WTC11 (cell line): ENCODE results near the gene NFIA. TPM values are rescaled to one million over a fixed set of nuclear protein-coding genes. Genes with fewer than 3 reads are reported as not detected.
A peak's percentile ranks its signal among the peaks of the same experiment; 100 is the strongest.

Experiments used
- ATAC-seq: fragments of 200-7000 bp; cut with Tn5 transposase; 2 replicates; pipeline ENCODE4 v1.10.0; 2021; ENCODE audit warnings: mild to moderate bottlenecking, moderate library complexity
- CTCF ChIA-PET: fragments of 300-600 bp; sonication (Branson Sonifier 250); formaldehyde crosslinking; loops from one replicate; lab custom pipeline; 2021; ENCODE audit warnings: antibody characterized with exemption; lab: Charles Lee
- POLR2A ChIA-PET: fragments of 350-600 bp; sonication (Branson Sonifier 250); formaldehyde crosslinking; loops from one replicate; lab custom pipeline; 2021; ENCODE audit warnings: antibody characterized with exemption; lab: Charles Lee
- DNase-seq: peaks from one replicate; pipeline ENCODE4 v3.0.0; 2021; ENCODE audit warnings: low spot score
- H3K27ac Mint-ChIP-seq: 2 replicates; pipeline ENCODE4 v1.8.0; 2021; ENCODE audit warnings: mixed read lengths
- H3K27me3 Mint-ChIP-seq: 2 replicates; pipeline ENCODE4 v1.8.0; 2021; ENCODE audit warnings: low read depth, mild to moderate bottlenecking, moderate library complexity, mixed read lengths
- H3K36me3 Mint-ChIP-seq: 2 replicates; pipeline ENCODE4 v1.8.0; 2021; ENCODE audit warnings: mixed read lengths
- H3K4me1 Mint-ChIP-seq: 2 replicates; pipeline ENCODE4 v1.8.0; 2022; ENCODE audit warnings: mixed read lengths
- H3K4me3 Mint-ChIP-seq: 2 replicates; pipeline ENCODE4 v1.8.0; 2021; ENCODE audit warnings: mild to moderate bottlenecking, moderate library complexity, mixed read lengths
- H3K9me3 Mint-ChIP-seq: 2 replicates; pipeline ENCODE4 v1.8.0; 2021; ENCODE audit warnings: mixed read lengths
- ETV6 ChIP-seq: sonication (generic); formaldehyde crosslinking; IDR thresholded peaks from 2 replicates; pipeline ENCODE4 v1.8.1; 2022; ENCODE audit warnings: mild to moderate bottlenecking, missing genetic modification reagents
- NR1H2 ChIP-seq: sonication (generic); formaldehyde crosslinking; IDR thresholded peaks from 2 replicates; pipeline ENCODE4 v1.9.0; 2021; ENCODE audit warnings: mild to moderate bottlenecking, moderate library complexity, missing genetic modification reagents
- NR2C2 ChIP-seq: sonication (generic); formaldehyde crosslinking; IDR thresholded peaks from 2 replicates; pipeline ENCODE4 v1.8.0; 2022; ENCODE audit warnings: mild to moderate bottlenecking, missing genetic modification reagents
- ZNF232 ChIP-seq: sonication (generic); formaldehyde crosslinking; IDR thresholded peaks from 2 replicates; pipeline ENCODE4 v1.8.0; 2022; ENCODE audit warnings: mild to moderate bottlenecking, missing genetic modification reagents
- ZNF396 ChIP-seq: fragments of 250-450 bp; sonication (Bioruptor Pico); IDR thresholded peaks from 2 replicates; pipeline ENCODE4 v1.8.0; 2021; ENCODE audit warnings: mild to moderate bottlenecking, moderate library complexity, borderline replicate concordance
- total RNA-seq: library from RNA; stranded (reverse); gene quantifications from 3 replicates; pipeline ENCODE4 v1.2.3, GENCODE V29; 2021
- TF ChIP-seq, protein P1 (sequence below): sonication (generic); formaldehyde crosslinking; IDR thresholded peaks from 2 replicates; pipeline ENCODE4 v1.8.1; 2022; ENCODE audit warnings: low read depth, missing genetic modification reagents, borderline replicate concordance
- TF ChIP-seq, protein P2 (sequence below): fragments of 250-450 bp; sonication (Bioruptor Pico); IDR thresholded peaks from 2 replicates; pipeline ENCODE4 v2.1.2; 2022; ENCODE audit warnings: mild to moderate bottlenecking, moderate library complexity
- TF ChIP-seq, protein P3 (sequence below): sonication (generic); formaldehyde crosslinking; IDR thresholded peaks from 2 replicates; pipeline ENCODE4 v1.8.1; 2022; ENCODE audit warnings: mild to moderate bottlenecking, moderate library complexity, missing genetic modification reagents
- TF ChIP-seq, protein P4 (sequence below): sonication (generic); formaldehyde crosslinking; IDR thresholded peaks from 2 replicates; pipeline ENCODE4 v1.8.1; 2022; ENCODE audit warnings: mild to moderate bottlenecking, missing genetic modification reagents, moderate library complexity, borderline replicate concordance
- TF ChIP-seq, protein P5 (sequence below): sonication (generic); formaldehyde crosslinking; IDR thresholded peaks from 2 replicates; pipeline ENCODE4 v1.8.0; 2023; ENCODE audit warnings: missing genetic modification reagents, mild to moderate bottlenecking, borderline replicate concordance
- TF ChIP-seq, protein P6 (sequence below): sonication (generic); formaldehyde crosslinking; IDR thresholded peaks from 2 replicates; pipeline ENCODE4 v1.8.1; 2023; ENCODE audit warnings: mild to moderate bottlenecking, missing genetic modification reagents, borderline replicate concordance
- TF ChIP-seq, protein P7 (sequence below): sonication (generic); formaldehyde crosslinking; IDR thresholded peaks from 2 replicates; pipeline ENCODE4 v1.8.1; 2022; ENCODE audit warnings: missing genetic modification reagents, borderline replicate concordance
- TF ChIP-seq, protein P8 (sequence below): sonication (generic); formaldehyde crosslinking; IDR thresholded peaks from 2 replicates; pipeline ENCODE4 v1.8.1; 2023; ENCODE audit warnings: mild to moderate bottlenecking, missing genetic modification reagents

NFIA gene
- total RNA-seq, 1 experiment from 2014 or later: 16.7 TPM

DNA sequence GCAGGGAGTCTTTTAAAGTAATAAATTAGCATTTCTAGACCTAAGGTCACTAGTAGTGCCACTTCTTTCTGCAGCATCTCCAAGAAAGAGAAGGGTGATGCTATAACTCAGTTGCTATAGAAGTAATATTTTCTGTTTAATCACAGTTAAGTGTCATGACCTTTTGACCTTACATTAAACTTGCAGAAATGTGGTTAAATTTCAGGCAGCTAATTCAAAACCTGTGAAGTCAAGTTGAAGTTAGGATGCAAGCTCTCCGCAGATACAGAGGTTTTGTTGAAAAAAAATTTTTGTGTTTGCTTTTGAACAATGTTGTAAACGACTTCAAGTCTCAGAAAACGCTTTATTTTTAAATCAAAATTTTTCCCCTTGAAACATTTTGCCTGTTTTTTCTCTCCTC lies 193.9 kb downstream of the NFIA start (continued):
- TF ChIP-seq, protein P1, sequence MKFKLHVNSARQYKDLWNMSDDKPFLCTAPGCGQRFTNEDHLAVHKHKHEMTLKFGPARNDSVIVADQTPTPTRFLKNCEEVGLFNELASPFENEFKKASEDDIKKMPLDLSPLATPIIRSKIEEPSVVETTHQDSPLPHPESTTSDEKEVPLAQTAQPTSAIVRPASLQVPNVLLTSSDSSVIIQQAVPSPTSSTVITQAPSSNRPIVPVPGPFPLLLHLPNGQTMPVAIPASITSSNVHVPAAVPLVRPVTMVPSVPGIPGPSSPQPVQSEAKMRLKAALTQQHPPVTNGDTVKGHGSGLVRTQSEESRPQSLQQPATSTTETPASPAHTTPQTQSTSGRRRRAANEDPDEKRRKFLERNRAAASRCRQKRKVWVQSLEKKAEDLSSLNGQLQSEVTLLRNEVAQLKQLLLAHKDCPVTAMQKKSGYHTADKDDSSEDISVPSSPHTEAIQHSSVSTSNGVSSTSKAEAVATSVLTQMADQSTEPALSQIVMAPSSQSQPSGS (CRISPR knock-in tag): no peak
- TF ChIP-seq ZNF232 (CRISPR knock-in tag): no peak

DNA sequence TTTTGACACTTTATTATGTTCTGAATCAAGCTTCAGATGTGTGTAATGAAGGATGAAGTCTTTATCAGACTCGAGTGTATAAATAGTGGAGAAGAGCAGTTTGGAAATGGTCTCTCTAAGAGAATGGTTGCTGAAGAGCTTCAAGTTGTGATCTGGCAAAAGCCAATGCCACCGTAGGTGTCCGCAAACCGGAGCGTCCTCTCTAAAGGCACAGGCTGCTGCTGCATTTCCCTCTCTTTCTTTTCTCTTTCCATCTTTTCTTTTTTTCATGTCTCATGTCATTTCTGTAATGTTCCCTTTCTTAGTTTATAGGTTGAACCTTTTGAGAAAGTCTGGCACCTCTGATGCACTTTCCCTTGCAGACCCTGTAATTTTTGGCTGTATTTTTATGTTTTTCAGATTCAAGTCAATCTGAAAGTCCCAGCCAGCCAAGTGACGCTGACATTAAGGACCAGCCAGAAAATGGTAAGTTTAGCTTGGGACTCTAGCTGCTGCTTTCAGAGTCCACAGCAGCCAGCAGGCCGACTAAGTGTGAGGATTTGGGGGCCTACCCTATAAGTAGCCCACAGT lies 194.8 kb downstream of the NFIA start:
- peak; percentile 44 for ATAC-seq
- CTCF ChIA-PET: interaction anchor here (1.2 to 1.3 kb wide), 2 partner anchors 8 to 60 kb away, joined by 4 read pairs; no protein-coding TSS in a partner anchor
- POLR2A ChIA-PET: interaction anchor here (1.3 kb wide), 1 partner anchor 11 kb away, joined by 3 read pairs; no protein-coding TSS in a partner anchor
- TF ChIP-seq NR2C2 (CRISPR knock-in tag) (no peak), ZNF396 (CRISPR knock-in tag) (no peak), ETV6 (CRISPR knock-in tag) (no peak), NR1H2 (no peak)
- TF ChIP-seq, protein P2, sequence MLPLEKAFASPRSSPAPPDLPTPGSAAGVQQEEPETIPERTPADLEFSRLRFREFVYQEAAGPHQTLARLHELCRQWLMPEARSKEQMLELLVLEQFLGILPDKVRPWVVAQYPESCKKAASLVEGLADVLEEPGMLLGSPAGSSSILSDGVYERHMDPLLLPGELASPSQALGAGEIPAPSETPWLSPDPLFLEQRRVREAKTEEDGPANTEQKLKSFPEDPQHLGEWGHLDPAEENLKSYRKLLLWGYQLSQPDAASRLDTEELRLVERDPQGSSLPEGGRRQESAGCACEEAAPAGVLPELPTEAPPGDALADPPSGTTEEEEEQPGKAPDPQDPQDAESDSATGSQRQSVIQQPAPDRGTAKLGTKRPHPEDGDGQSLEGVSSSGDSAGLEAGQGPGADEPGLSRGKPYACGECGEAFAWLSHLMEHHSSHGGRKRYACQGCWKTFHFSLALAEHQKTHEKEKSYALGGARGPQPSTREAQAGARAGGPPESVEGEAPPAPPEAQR (CRISPR knock-in tag): no peak
- TF ChIP-seq, protein P3, sequence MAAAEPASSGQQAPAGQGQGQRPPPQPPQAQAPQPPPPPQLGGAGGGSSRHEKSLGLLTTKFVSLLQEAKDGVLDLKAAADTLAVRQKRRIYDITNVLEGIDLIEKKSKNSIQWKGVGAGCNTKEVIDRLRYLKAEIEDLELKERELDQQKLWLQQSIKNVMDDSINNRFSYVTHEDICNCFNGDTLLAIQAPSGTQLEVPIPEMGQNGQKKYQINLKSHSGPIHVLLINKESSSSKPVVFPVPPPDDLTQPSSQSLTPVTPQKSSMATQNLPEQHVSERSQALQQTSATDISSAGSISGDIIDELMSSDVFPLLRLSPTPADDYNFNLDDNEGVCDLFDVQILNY: no peak
- TF ChIP-seq, protein P4, sequence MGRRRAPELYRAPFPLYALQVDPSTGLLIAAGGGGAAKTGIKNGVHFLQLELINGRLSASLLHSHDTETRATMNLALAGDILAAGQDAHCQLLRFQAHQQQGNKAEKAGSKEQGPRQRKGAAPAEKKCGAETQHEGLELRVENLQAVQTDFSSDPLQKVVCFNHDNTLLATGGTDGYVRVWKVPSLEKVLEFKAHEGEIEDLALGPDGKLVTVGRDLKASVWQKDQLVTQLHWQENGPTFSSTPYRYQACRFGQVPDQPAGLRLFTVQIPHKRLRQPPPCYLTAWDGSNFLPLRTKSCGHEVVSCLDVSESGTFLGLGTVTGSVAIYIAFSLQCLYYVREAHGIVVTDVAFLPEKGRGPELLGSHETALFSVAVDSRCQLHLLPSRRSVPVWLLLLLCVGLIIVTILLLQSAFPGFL (CRISPR knock-in tag): no peak
- TF ChIP-seq, protein P5, sequence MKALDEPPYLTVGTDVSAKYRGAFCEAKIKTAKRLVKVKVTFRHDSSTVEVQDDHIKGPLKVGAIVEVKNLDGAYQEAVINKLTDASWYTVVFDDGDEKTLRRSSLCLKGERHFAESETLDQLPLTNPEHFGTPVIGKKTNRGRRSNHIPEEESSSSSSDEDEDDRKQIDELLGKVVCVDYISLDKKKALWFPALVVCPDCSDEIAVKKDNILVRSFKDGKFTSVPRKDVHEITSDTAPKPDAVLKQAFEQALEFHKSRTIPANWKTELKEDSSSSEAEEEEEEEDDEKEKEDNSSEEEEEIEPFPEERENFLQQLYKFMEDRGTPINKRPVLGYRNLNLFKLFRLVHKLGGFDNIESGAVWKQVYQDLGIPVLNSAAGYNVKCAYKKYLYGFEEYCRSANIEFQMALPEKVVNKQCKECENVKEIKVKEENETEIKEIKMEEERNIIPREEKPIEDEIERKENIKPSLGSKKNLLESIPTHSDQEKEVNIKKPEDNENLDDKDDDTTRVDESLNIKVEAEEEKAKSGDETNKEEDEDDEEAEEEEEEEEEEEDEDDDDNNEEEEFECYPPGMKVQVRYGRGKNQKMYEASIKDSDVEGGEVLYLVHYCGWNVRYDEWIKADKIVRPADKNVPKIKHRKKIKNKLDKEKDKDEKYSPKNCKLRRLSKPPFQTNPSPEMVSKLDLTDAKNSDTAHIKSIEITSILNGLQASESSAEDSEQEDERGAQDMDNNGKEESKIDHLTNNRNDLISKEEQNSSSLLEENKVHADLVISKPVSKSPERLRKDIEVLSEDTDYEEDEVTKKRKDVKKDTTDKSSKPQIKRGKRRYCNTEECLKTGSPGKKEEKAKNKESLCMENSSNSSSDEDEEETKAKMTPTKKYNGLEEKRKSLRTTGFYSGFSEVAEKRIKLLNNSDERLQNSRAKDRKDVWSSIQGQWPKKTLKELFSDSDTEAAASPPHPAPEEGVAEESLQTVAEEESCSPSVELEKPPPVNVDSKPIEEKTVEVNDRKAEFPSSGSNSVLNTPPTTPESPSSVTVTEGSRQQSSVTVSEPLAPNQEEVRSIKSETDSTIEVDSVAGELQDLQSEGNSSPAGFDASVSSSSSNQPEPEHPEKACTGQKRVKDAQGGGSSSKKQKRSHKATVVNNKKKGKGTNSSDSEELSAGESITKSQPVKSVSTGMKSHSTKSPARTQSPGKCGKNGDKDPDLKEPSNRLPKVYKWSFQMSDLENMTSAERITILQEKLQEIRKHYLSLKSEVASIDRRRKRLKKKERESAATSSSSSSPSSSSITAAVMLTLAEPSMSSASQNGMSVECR (CRISPR knock-in tag): no peak
- TF ChIP-seq, protein P1 (CRISPR knock-in tag): no peak
- TF ChIP-seq, protein P6, sequence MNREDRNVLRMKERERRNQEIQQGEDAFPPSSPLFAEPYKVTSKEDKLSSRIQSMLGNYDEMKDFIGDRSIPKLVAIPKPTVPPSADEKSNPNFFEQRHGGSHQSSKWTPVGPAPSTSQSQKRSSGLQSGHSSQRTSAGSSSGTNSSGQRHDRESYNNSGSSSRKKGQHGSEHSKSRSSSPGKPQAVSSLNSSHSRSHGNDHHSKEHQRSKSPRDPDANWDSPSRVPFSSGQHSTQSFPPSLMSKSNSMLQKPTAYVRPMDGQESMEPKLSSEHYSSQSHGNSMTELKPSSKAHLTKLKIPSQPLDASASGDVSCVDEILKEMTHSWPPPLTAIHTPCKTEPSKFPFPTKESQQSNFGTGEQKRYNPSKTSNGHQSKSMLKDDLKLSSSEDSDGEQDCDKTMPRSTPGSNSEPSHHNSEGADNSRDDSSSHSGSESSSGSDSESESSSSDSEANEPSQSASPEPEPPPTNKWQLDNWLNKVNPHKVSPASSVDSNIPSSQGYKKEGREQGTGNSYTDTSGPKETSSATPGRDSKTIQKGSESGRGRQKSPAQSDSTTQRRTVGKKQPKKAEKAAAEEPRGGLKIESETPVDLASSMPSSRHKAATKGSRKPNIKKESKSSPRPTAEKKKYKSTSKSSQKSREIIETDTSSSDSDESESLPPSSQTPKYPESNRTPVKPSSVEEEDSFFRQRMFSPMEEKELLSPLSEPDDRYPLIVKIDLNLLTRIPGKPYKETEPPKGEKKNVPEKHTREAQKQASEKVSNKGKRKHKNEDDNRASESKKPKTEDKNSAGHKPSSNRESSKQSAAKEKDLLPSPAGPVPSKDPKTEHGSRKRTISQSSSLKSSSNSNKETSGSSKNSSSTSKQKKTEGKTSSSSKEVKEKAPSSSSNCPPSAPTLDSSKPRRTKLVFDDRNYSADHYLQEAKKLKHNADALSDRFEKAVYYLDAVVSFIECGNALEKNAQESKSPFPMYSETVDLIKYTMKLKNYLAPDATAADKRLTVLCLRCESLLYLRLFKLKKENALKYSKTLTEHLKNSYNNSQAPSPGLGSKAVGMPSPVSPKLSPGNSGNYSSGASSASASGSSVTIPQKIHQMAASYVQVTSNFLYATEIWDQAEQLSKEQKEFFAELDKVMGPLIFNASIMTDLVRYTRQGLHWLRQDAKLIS (CRISPR knock-in tag): no peak
- TF ChIP-seq, protein P7, sequence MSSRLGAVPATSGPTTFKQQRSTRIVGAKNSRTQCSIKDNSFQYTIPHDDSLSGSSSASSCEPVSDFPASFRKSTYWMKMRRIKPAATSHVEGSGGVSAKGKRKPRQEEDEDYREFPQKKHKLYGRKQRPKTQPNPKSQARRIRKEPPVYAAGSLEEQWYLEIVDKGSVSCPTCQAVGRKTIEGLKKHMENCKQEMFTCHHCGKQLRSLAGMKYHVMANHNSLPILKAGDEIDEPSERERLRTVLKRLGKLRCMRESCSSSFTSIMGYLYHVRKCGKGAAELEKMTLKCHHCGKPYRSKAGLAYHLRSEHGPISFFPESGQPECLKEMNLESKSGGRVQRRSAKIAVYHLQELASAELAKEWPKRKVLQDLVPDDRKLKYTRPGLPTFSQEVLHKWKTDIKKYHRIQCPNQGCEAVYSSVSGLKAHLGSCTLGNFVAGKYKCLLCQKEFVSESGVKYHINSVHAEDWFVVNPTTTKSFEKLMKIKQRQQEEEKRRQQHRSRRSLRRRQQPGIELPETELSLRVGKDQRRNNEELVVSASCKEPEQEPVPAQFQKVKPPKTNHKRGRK: no peak
- TF ChIP-seq, protein P8, sequence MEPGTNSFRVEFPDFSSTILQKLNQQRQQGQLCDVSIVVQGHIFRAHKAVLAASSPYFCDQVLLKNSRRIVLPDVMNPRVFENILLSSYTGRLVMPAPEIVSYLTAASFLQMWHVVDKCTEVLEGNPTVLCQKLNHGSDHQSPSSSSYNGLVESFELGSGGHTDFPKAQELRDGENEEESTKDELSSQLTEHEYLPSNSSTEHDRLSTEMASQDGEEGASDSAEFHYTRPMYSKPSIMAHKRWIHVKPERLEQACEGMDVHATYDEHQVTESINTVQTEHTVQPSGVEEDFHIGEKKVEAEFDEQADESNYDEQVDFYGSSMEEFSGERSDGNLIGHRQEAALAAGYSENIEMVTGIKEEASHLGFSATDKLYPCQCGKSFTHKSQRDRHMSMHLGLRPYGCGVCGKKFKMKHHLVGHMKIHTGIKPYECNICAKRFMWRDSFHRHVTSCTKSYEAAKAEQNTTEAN (CRISPR knock-in tag): no peak

More for the DNA sequence above, 194.8 kb downstream of the NFIA start:
- no peak overlapping the region for H3K4me3 Mint-ChIP-seq
- peaks cover 38% of the 10 kb centered on the region for H3K4me1 Mint-ChIP-seq
- DNase-seq: no peak
- H3K27ac Mint-ChIP-seq: peak overlapping the region; percentile 92
- no peaks in the 10 kb centered on the region for H3K36me3 Mint-ChIP-seq
- no peaks in the 10 kb centered on the region for H3K27me3 Mint-ChIP-seq
- no peaks in the 10 kb centered on the region for H3K9me3 Mint-ChIP-seq
